C4-2B (cell line): Measurements from ENCODE around the gene IGFL1.

Experiments used
- CTCF ChIP-seq: fragments of 450-650 bp; conservative IDR thresholded peaks from 2 replicates; pipeline ENCODE4 v1.5.1; 2017; ENCODE audit warnings: mild to moderate bottlenecking
- ZFX ChIP-seq: fragments of 450-650 bp; IDR thresholded peaks from 2 replicates; pipeline ENCODE4 v1.6.1; 2017

- TF ChIP-seq CTCF (no peak), ZFX (no peak)
Measured at GRCh38 chr19:46221981-46222610, 7.4 kb upstream of the IGFL1 start.
